IMR-90 (cell line): Measurements from ENCODE around the gene GNAT1. TPM values are rescaled to one million over a fixed set of nuclear protein-coding genes. Genes with fewer than 3 reads are reported as not detected.

Source experiments
- ATAC-seq: fragments of 200-7000 bp; cut with Tn5 transposase; 2 replicates; pipeline ENCODE4 v1.9.1; 2020; ENCODE audit warnings: low read depth, mild to moderate bottlenecking, moderate library complexity
- BruUV-seq: library from RNA; stranded (reverse); fragments of 400-500 nt; replicated peaks from 2 replicates; lab custom pipeline; 2021; lab: Mats Ljungman, UMichigan
- CTCF ChIA-PET: fragments of 300-600 bp; formaldehyde crosslinking; extraction: SDS; loops from one replicate; lab custom pipeline; 2021; ENCODE audit warnings: antibody characterized with exemption; lab: Yijun Ruan, JAX
- POLR2A ChIA-PET: fragments of 300-600 bp; sonication (Branson Sonifier 250); formaldehyde crosslinking; loops from one replicate; lab custom pipeline; 2022; ENCODE audit warnings: antibody characterized with exemption; ENCODE audit not compliant: unreplicated experiment; lab: Charles Lee
- DNase-seq: peaks from one replicate; pipeline ENCODE4 v3.0.0; 2013
- H2AFZ ChIP-seq: replicated peaks from 2 replicates; pipeline ENCODE3; 2013; ENCODE audit warnings: low read length, mild to moderate bottlenecking; ENCODE audit not compliant: poor library complexity
- H2AK5ac ChIP-seq: 2 replicates; pipeline ENCODE4 v1.6.1; 2013; ENCODE audit warnings: low read depth, low read length, inconsistent platforms
- H2AK9ac ChIP-seq: replicated peaks from 2 replicates; pipeline ENCODE3; 2013; ENCODE audit warnings: mild to moderate bottlenecking, low read depth, low read length, moderate library complexity; ENCODE audit not compliant: poor library complexity
- H2BK120ac ChIP-seq: 2 replicates; pipeline ENCODE4 v1.6.1; 2013; ENCODE audit warnings: low read depth, low read length, inconsistent platforms
- H2BK15ac ChIP-seq: 3 replicates; pipeline ENCODE4 v1.6.1; 2013; ENCODE audit warnings: low read depth, low read length, inconsistent platforms
- H2BK20ac ChIP-seq: 2 replicates; pipeline ENCODE4 v1.6.1; 2013; ENCODE audit warnings: low read depth, mild to moderate bottlenecking, inconsistent platforms, low read length, moderate library complexity
- H2BK5ac ChIP-seq: 2 replicates; pipeline ENCODE4 v1.6.1; 2013; ENCODE audit warnings: mild to moderate bottlenecking, low read depth, low read length, inconsistent platforms; ENCODE audit not compliant: poor library complexity, severe bottlenecking
- H3K14ac ChIP-seq: replicated peaks from 2 replicates; pipeline ENCODE4 v1.6.1; 2013; ENCODE audit warnings: low read depth, low read length, inconsistent platforms
- H3K18ac ChIP-seq: 2 replicates; pipeline ENCODE4 v1.6.1; 2013; ENCODE audit warnings: low read depth, low read length, control low read depth
- H3K23ac ChIP-seq: 2 replicates; pipeline ENCODE4 v1.6.1; 2013; ENCODE audit warnings: low read depth, low read length, inconsistent platforms
- H3K27ac ChIP-seq: 2 replicates; pipeline ENCODE4 v1.5.1; 2013; ENCODE audit warnings: mild to moderate bottlenecking, control low read depth, low read length; ENCODE audit not compliant: insufficient read depth
- H3K27me3 ChIP-seq: 2 replicates; pipeline ENCODE4 v1.6.1; 2013; ENCODE audit warnings: low read length; ENCODE audit not compliant: control insufficient read depth, insufficient read depth
- H3K36me3 ChIP-seq: 2 replicates; pipeline ENCODE4 v1.6.1; 2013; ENCODE audit warnings: low read length, mixed read lengths; ENCODE audit not compliant: control insufficient read depth, insufficient read depth
- H3K4ac ChIP-seq: 2 replicates; pipeline ENCODE4 v1.6.1; 2013; ENCODE audit warnings: low read depth, low read length, inconsistent platforms
- H3K4me1 ChIP-seq: 2 replicates; pipeline ENCODE4 v1.6.1; 2013; ENCODE audit warnings: low read length, mixed read lengths; ENCODE audit not compliant: control insufficient read depth, insufficient read depth
- H3K4me2 ChIP-seq: 2 replicates; pipeline ENCODE4 v1.6.1; 2013; ENCODE audit warnings: low read depth, mild to moderate bottlenecking, control low read depth, low read length, moderate library complexity
- H3K4me3 ChIP-seq: 2 replicates; pipeline ENCODE4 v1.5.1; 2013; ENCODE audit warnings: low read depth, mild to moderate bottlenecking, control low read depth, low read length, moderate library complexity; ENCODE audit not compliant: insufficient read depth
- H3K56ac ChIP-seq: 2 replicates; pipeline ENCODE4 v1.6.1; 2013; ENCODE audit warnings: low read length, inconsistent platforms; ENCODE audit not compliant: insufficient read depth; ENCODE audit errors: extremely low read depth
- H3K79me1 ChIP-seq, 2 experiments: 2 replicates each; pipeline ENCODE4 v1.6.1; 2013; ENCODE audit warnings: low read length in 2 of 2, inconsistent platforms in 1 of 2, low read depth in 1 of 2
- H3K9ac ChIP-seq: 2 replicates; pipeline ENCODE4 v1.6.1; 2013; ENCODE audit warnings: low read depth, low read length, control low read depth
- H3K9me1 ChIP-seq: 2 replicates; pipeline ENCODE4 v1.6.1; 2013; ENCODE audit warnings: low read length, inconsistent platforms; ENCODE audit not compliant: insufficient read depth
- H3K9me3 ChIP-seq: 2 replicates; pipeline ENCODE4 v1.6.1; 2013; ENCODE audit warnings: low read length; ENCODE audit not compliant: control insufficient read depth, insufficient read depth
- H4K20me1 ChIP-seq: 2 replicates; pipeline ENCODE4 v1.6.1; 2013; ENCODE audit warnings: low read length, inconsistent platforms; ENCODE audit not compliant: insufficient read depth
- H4K5ac ChIP-seq: 2 replicates; pipeline ENCODE4 v1.6.1; 2013; ENCODE audit warnings: mild to moderate bottlenecking, low read depth, low read length, control low read depth
- H4K8ac ChIP-seq, 2 experiments: 2 replicates each; pipeline ENCODE4 v1.6.1; 2013; ENCODE audit warnings: low read depth in 2 of 2, low read length in 2 of 2, control low read depth in 1 of 2, inconsistent platforms in 1 of 2
- H4K91ac ChIP-seq: 2 replicates; pipeline ENCODE4 v1.6.1; 2013; ENCODE audit warnings: low read depth, low read length, inconsistent platforms; ENCODE audit not compliant: insufficient read depth
- BHLHE40 ChIP-seq: fragments of 150-350 bp; IDR thresholded peaks from 2 replicates; pipeline ENCODE4 v1.6.1; 2016; ENCODE audit warnings: mild to moderate bottlenecking, low read depth, low read length
- CEBPB ChIP-seq: IDR thresholded peaks from 2 replicates; pipeline ENCODE4 v1.6.1; 2012; ENCODE audit warnings: low read depth, low read length, improper control_type of control experiment
- CHD1 ChIP-seq: IDR thresholded peaks from 2 replicates; pipeline ENCODE4 v1.6.1; 2012; ENCODE audit warnings: low read depth, low read length, improper control_type of control experiment
- CTCF ChIP-seq: conservative IDR thresholded peaks from 2 replicates; pipeline ENCODE4 v1.5.1; 2012; ENCODE audit warnings: mild to moderate bottlenecking, low read depth, low read length, improper control_type of control experiment
- ELK1 ChIP-seq: fragments of 150-350 bp; IDR thresholded peaks from 2 replicates; pipeline ENCODE4 v1.6.1; 2016; ENCODE audit warnings: low read depth, mild to moderate bottlenecking, low read length, moderate library complexity, borderline replicate concordance
- FOS ChIP-seq: fragments of 150-350 bp; IDR thresholded peaks from 2 replicates; pipeline ENCODE4 v1.6.1; 2016; ENCODE audit warnings: low read depth, low read length
- MAFK ChIP-seq: IDR thresholded peaks from 2 replicates; pipeline ENCODE4 v1.6.1; 2012; ENCODE audit warnings: low read depth, low read length, improper control_type of control experiment
- MAZ ChIP-seq: IDR thresholded peaks from 2 replicates; pipeline ENCODE4 v1.6.1; 2012; ENCODE audit warnings: low read depth, mild to moderate bottlenecking, low read length, improper control_type of control experiment, moderate library complexity, borderline replicate concordance
- MXI1 ChIP-seq: IDR thresholded peaks from 2 replicates; pipeline ENCODE4 v1.6.1; 2012; ENCODE audit warnings: low read depth, mild to moderate bottlenecking, low read length, moderate library complexity, borderline replicate concordance
- NFE2L2 ChIP-seq: fragments of 150-350 bp; IDR thresholded peaks from 2 replicates; pipeline ENCODE4 v1.6.1; 2016; ENCODE audit warnings: low read depth, mild to moderate bottlenecking, low read length
- POLR2A ChIP-seq: IDR thresholded peaks from 2 replicates; pipeline ENCODE4 v1.6.1; 2012; ENCODE audit warnings: mild to moderate bottlenecking, low read depth, low read length
- RAD21 ChIP-seq: IDR thresholded peaks from 2 replicates; pipeline ENCODE4 v1.6.1; 2012; ENCODE audit warnings: low read length, improper control_type of control experiment
- RCOR1 ChIP-seq: IDR thresholded peaks from 2 replicates; pipeline ENCODE4 v1.6.1; 2012; ENCODE audit warnings: mild to moderate bottlenecking, low read length, improper control_type of control experiment; ENCODE audit not compliant: insufficient replicate concordance
- RFX5 ChIP-seq: IDR thresholded peaks from 2 replicates; pipeline ENCODE4 v1.8.0; 2012; ENCODE audit warnings: low read depth, mild to moderate bottlenecking, low read length, moderate library complexity
- SMC3 ChIP-seq: fragments of 150-350 bp; IDR thresholded peaks from 2 replicates; pipeline ENCODE4 v1.6.1; 2016; ENCODE audit warnings: low read depth, mild to moderate bottlenecking, antibody characterized with exemption, low read length, moderate library complexity
- WGBS, 2 experiments: methylation state at CpG; one replicate each; pipeline versions ENCODE4 v1.1.5 to v1.1.7; 2013; ENCODE audit warnings: missing lambda C conversion rate in 2 of 2; ENCODE audit not compliant: insufficient read length in 1 of 2; ENCODE audit errors: extremely low coverage in 2 of 2; 5-methylcytosine and 5-hydroxymethylcytosine counted together
- dilution Hi-C: fragments of 300-500 bp; cut with HindIII; formaldehyde crosslinking; loops from one replicate; pipeline ENCODE4 v1.14.3; 2018; ENCODE audit warnings: low sequenced_read_pairs; ENCODE audit not compliant: unreplicated experiment
- in situ Hi-C: fragments of 300-500 bp; cut with MboI; formaldehyde crosslinking; loops from 3 replicates; pipeline ENCODE4 v1.14.3; 2019; ENCODE audit warnings: low sequenced_read_pairs, inconsistent platforms, mixed read lengths
- intact Hi-C: fragments of 100-400 bp; cut with micrococcal nuclease; formaldehyde crosslinking; loops from 2 replicates; pipeline ENCODE4 v1.10.0; 2022
- polyA plus RNA-seq, 3 experiments: library from polyadenylated mRNA; depleted of rRNA; stranded (reverse); fragments of >200 nt; gene quantifications; 2 replicates each; pipeline ENCODE4 v1.2.3, GENCODE V29; 2012; ENCODE audit warnings: low replicate concordance in 1 of 3
- total RNA-seq: library from RNA; depleted of rRNA; stranded (reverse); fragments of >200 nt; gene quantifications from 2 replicates; pipeline ENCODE4 v1.2.3, GENCODE V29; 2012
- TF ChIP-seq, protein P1 (sequence below): fragments of 150-350 bp; IDR thresholded peaks from 2 replicates; pipeline ENCODE4 v1.6.1; 2017; ENCODE audit warnings: mild to moderate bottlenecking, antibody characterized with exemption, low read length, low read depth

GNAT1 gene
- total and polyA plus RNA-seq, 2 of the 4 experiments (the other 2 are of a cell fraction), result not detected

GRCh38 chr3:50169858-50170257, 21.6 kb upstream of the GNAT1 start:
- Histone ChIP-seq H2BK120ac (peak overlapping the region; percentile 93), H3K4me2 (no peak overlapping the region), H3K4me1 (peaks cover 41% of the 10 kb centered on the region), H3K4me3 (no peak overlapping the region), H3K4ac (peak overlapping the region; percentile 88), H3K27ac (peak overlapping the region; percentile 56; the same call in 1 of the 2 replicates), H4K91ac (peak overlapping the region; percentile 79; the same call in 1 of the 2 replicates), H2AFZ (no peak overlapping the region), H3K79me1 (peaks cover 10 to 84% of the 10 kb centered on the region in 2 experiments; a peak in 3 of 4 replicates), H3K9me1 (peaks cover 31% of the 10 kb centered on the region), H3K14ac (peak overlapping the region; percentile 72; the same call in 1 of the 2 replicates), H3K27me3 (no peaks in the 10 kb centered on the region), H4K20me1 (peaks cover 4% of the 10 kb centered on the region; the same call in 1 of the 2 replicates), H3K18ac (peak overlapping the region; percentile 81; the same call in 1 of the 2 replicates), H2AK5ac (peak overlapping the region; percentile 97), H3K9ac (no peak overlapping the region), H3K36me3 (peaks cover 12% of the 10 kb centered on the region), H2AK9ac (no peak overlapping the region), H4K5ac (peak overlapping the region; percentile 93; the same call in 1 of the 2 replicates), H2BK15ac (peak overlapping the region; percentile 94; the same call in 1 of the 3 replicates), H3K56ac (no peak overlapping the region), H2BK5ac (peak overlapping the region; percentile 97), H4K8ac (peak overlapping the region; percentile 85 to 99; a peak in 3 of 4 replicates), H3K9me3 (no peaks in the 10 kb centered on the region), H3K23ac (no peak overlapping the region; the same call in 1 of the 2 replicates), H2BK20ac (peak overlapping the region; percentile 22)
- TF ChIP-seq BHLHE40 (no peak), RFX5 (no peak), CEBPB (no peak), MXI1 (no peak), POLR2A (no peak), ELK1 (no peak), RAD21 (no peak), NFE2L2 (no peak), FOS (no peak), CHD1 (no peak), MAFK (no peak), RCOR1 (no peak), CTCF (no peak), SMC3 (no peak), MAZ (no peak)
- TF ChIP-seq, protein P1, sequence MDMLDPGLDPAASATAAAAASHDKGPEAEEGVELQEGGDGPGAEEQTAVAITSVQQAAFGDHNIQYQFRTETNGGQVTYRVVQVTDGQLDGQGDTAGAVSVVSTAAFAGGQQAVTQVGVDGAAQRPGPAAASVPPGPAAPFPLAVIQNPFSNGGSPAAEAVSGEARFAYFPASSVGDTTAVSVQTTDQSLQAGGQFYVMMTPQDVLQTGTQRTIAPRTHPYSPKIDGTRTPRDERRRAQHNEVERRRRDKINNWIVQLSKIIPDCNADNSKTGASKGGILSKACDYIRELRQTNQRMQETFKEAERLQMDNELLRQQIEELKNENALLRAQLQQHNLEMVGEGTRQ, result no peak
- dilution Hi-C loops (no loop called here), intact Hi-C loops (no loop called here), in situ Hi-C loops (no loop called here)
- no peak for DNase-seq
- no TSS peak for BruUV-seq
- WGBS, 2 experiments, result no CpG with 5 or more reads among the region's 1 CpG
- ATAC-seq, result no peak
- ChIA-PET CTCF (no interaction called here), POLR2A (no interaction called here)
